AG09319 (cell line): ENCODE results near the gene C1orf210.

Experiments used
- DNase-seq: peaks from one replicate; pipeline ENCODE4 v3.0.0-alpha.2; 2010; ENCODE audit warnings: low read depth; ENCODE audit errors: extremely low read depth
- CTCF ChIP-seq: IDR thresholded peaks from 2 replicates; pipeline ENCODE4 v1.5.1; 2011; ENCODE audit warnings: low read depth, mild to moderate bottlenecking, inconsistent platforms, low read length, moderate library complexity

The C1orf210 gene

GRCh38 chr1:43305461-43305860 lies 20.1 kb upstream of the C1orf210 start:
- TF ChIP-seq CTCF = no peak
- no peak for DNase-seq

- DNase-seq = no peak
- TF ChIP-seq CTCF = no peak
Measured at GRCh38 chr1:43304771-43305300, 19.5 kb upstream of the C1orf210 start.

GRCh38 chr1:43304314-43304681 lies 18.9 kb upstream of the C1orf210 start:
- TF ChIP-seq CTCF = no peak
- no peak for DNase-seq

- DNase-seq = no peak
- no peak for TF ChIP-seq CTCF
Measured at GRCh38 chr1:43303471-43304313, 18.3 kb upstream of the C1orf210 start.

GRCh38 chr1:43302721-43303470 lies 17.5 kb upstream of the C1orf210 start:
- DNase-seq = no peak
- TF ChIP-seq CTCF = no peak

GRCh38 chr1:43302201-43302600 lies 16.8 kb upstream of the C1orf210 start:
- TF ChIP-seq CTCF = no peak
- no peak for DNase-seq
